GM23338 (cell line): Measurements from ENCODE around the gene CMIP. TPM values are rescaled to one million over a fixed set of nuclear protein-coding genes. Genes with fewer than 3 reads are reported as not detected.

ENCODE experiments used
- ATAC-seq: fragments of 200-7000 bp; cut with Tn5 transposase; 3 replicates; pipeline ENCODE4 v1.9.1; 2020
- DNase-seq: peaks from one replicate; pipeline ENCODE4 v3.0.0-alpha.2; 2015; ENCODE audit warnings: low spot score
- H2AFZ ChIP-seq: fragments of 200-600 bp; sonication (generic); 2 replicates; pipeline ENCODE4 v1.8.0; 2016; ENCODE audit warnings: antibody characterized with exemption, mild to moderate bottlenecking, moderate library complexity
- H3F3A ChIP-seq: fragments of 200-600 bp; sonication (generic); replicated peaks from 2 replicates; pipeline ENCODE4 v1.8.0; 2017; ENCODE audit warnings: antibody characterized with exemption, mixed run types, low read depth
- H3K27ac ChIP-seq: fragments of 200-600 bp; sonication (generic); 2 replicates; pipeline ENCODE4 v1.6.1; 2016; ENCODE audit warnings: low read depth
- H3K27me3 ChIP-seq: fragments of 200-600 bp; sonication (generic); 2 replicates; pipeline ENCODE4 v1.8.0; 2016; ENCODE audit warnings: mild to moderate bottlenecking, mixed run types, moderate library complexity; ENCODE audit not compliant: insufficient read depth
- H3K36me3 ChIP-seq: fragments of 200-600 bp; sonication (generic); 2 replicates; pipeline ENCODE4 v1.8.0; 2016; ENCODE audit warnings: mild to moderate bottlenecking; ENCODE audit not compliant: insufficient read depth
- H3K4me1 ChIP-seq: fragments of 200-600 bp; sonication (generic); 2 replicates; pipeline ENCODE4 v1.8.0; 2016; ENCODE audit warnings: mild to moderate bottlenecking, moderate library complexity; ENCODE audit not compliant: insufficient read depth
- H3K4me2 ChIP-seq: fragments of 200-600 bp; sonication (generic); 2 replicates; pipeline ENCODE4 v1.7.1; 2017; ENCODE audit warnings: mixed run types
- H3K4me3 ChIP-seq: fragments of 200-600 bp; sonication (generic); 2 replicates; pipeline ENCODE4 v1.6.1; 2016; ENCODE audit warnings: mixed run types
- H3K79me2 ChIP-seq: fragments of 200-600 bp; sonication (generic); replicated peaks from 2 replicates; pipeline ENCODE4 v1.8.0; 2017; ENCODE audit warnings: mild to moderate bottlenecking; ENCODE audit not compliant: insufficient read depth
- H3K9me2 ChIP-seq: fragments of 200-600 bp; sonication (generic); 2 replicates; pipeline ENCODE4 v1.8.0; 2017; ENCODE audit not compliant: insufficient read depth
- H4K20me1 ChIP-seq: fragments of 200-600 bp; sonication (generic); replicated peaks from 2 replicates; pipeline ENCODE4 v1.8.0; 2017; ENCODE audit warnings: mild to moderate bottlenecking; ENCODE audit not compliant: insufficient read depth
- H3K27ac Mint-ChIP-seq: 2 replicates; pipeline ENCODE4 v1.8.0; 2020; ENCODE audit warnings: inconsistent platforms, mild to moderate bottlenecking, moderate library complexity, mixed read lengths
- H3K27me3 Mint-ChIP-seq: 3 replicates; pipeline ENCODE4 v1.8.0; 2022; ENCODE audit warnings: low read depth, mild to moderate bottlenecking, moderate library complexity, mixed read lengths, inconsistent platforms; ENCODE audit not compliant: insufficient read depth, poor library complexity
- H3K36me3 Mint-ChIP-seq: 3 replicates; pipeline ENCODE4 v1.8.0; 2021; ENCODE audit warnings: low read depth, mild to moderate bottlenecking, inconsistent platforms, moderate library complexity, mixed read lengths
- H3K4me1 Mint-ChIP-seq: 3 replicates; pipeline ENCODE4 v1.8.0; 2020; ENCODE audit warnings: mild to moderate bottlenecking, inconsistent platforms, mixed read lengths
- H3K4me3 Mint-ChIP-seq: 3 replicates; pipeline ENCODE4 v1.8.0; 2021; ENCODE audit warnings: moderate library complexity, mild to moderate bottlenecking, inconsistent platforms, mixed read lengths
- H3K9me3 Mint-ChIP-seq: 3 replicates; pipeline ENCODE4 v1.8.0; 2020; ENCODE audit warnings: moderate library complexity, mild to moderate bottlenecking, inconsistent platforms, mixed read lengths
- CREB1 ChIP-seq: fragments of 250-450 bp; sonication (Bioruptor Pico); IDR thresholded peaks from 2 replicates; pipeline ENCODE4 v1.5.0; 2020; ENCODE audit warnings: low read depth, mild to moderate bottlenecking, moderate library complexity
- ETS1 ChIP-seq: IDR thresholded peaks from 2 replicates; pipeline ENCODE4 v1.6.1; 2016; ENCODE audit warnings: antibody characterized with exemption
- EZH2 ChIP-seq: fragments of 200-600 bp; sonication (generic); IDR thresholded peaks from one replicate; pipeline ENCODE4 v1.8.0; 2017; ENCODE audit warnings: antibody characterized with exemption, mild to moderate bottlenecking, low read depth; ENCODE audit not compliant: unreplicated experiment
- EZH2phosphoT487 ChIP-seq: fragments of 200-600 bp; sonication (generic); IDR thresholded peaks from one replicate; pipeline ENCODE4 v1.8.1; 2018; ENCODE audit warnings: antibody characterized with exemption; ENCODE audit not compliant: unreplicated experiment
- JUNB ChIP-seq: IDR thresholded peaks from one replicate; pipeline ENCODE4 v1.6.1; 2016; ENCODE audit warnings: antibody characterized with exemption; ENCODE audit not compliant: unreplicated experiment
- NANOG ChIP-seq: IDR thresholded peaks from 2 replicates; pipeline ENCODE4 v1.6.1; 2016; ENCODE audit warnings: antibody characterized with exemption, borderline replicate concordance
- POLR2AphosphoS5 ChIP-seq: IDR thresholded peaks from 2 replicates; pipeline ENCODE4 v1.6.1; 2016; ENCODE audit warnings: antibody characterized with exemption, low read depth
- STAT1 ChIP-seq: IDR thresholded peaks from one replicate; pipeline ENCODE4 v1.6.1; 2016; ENCODE audit warnings: antibody characterized with exemption; ENCODE audit not compliant: unreplicated experiment
- ZNF462 ChIP-seq: fragments of 250-450 bp; sonication (Bioruptor Pico); IDR thresholded peaks from 2 replicates; pipeline ENCODE4 v1.5.0; 2020; ENCODE audit warnings: mild to moderate bottlenecking, moderate library complexity
- polyA plus RNA-seq: library from polyadenylated mRNA; unstranded; fragments of >200 nt; fragmentation: Nextera tagmentation; extraction: Ambion mirVana; gene quantifications from 2 replicates; pipeline ENCODE4 v1.2.1, GENCODE V29; 2016
- total RNA-seq: library from RNA; depleted of rRNA; stranded (reverse); fragments of >200 nt; shearing (Covaris generic); gene quantifications from 2 replicates; pipeline ENCODE4 v1.2.3, GENCODE V29; 2014

The CMIP gene
- total and polyA plus RNA-seq, 2 experiments from 2014 or later = 9.5 to 62.3 TPM

- Mint-ChIP-seq H3K4me3 (no peak overlapping the region), H3K9me3 (no peaks in the 10 kb centered on the region), H3K27me3 (peaks cover 7% of the 10 kb centered on the region), H3K27ac (no peak overlapping the region; the same call in 1 of the 2 replicates), H3K36me3 (peaks cover 14% of the 10 kb centered on the region), H3K4me1 (peaks cover 28% of the 10 kb centered on the region)
- Histone ChIP-seq H3K36me3 (no peaks in the 10 kb centered on the region), H3K27me3 (no peaks in the 10 kb centered on the region), H3F3A (no peaks in the 10 kb centered on the region), H4K20me1 (peaks cover 66% of the 10 kb centered on the region), H3K4me3 (no peak overlapping the region), H2AFZ (no peak overlapping the region), H3K9me2 (no peaks in the 10 kb centered on the region), H3K79me2 (peaks cover 100% of the 10 kb centered on the region), H3K27ac (no peak overlapping the region), H3K4me2 (no peak overlapping the region), H3K4me1 (peaks cover 14% of the 10 kb centered on the region; the same call in 1 of the 2 replicates)
- no peak for DNase-seq
- TF ChIP-seq EZH2 (no peak), CREB1 (CRISPR knock-in tag) (no peak), EZH2phosphoT487 (no peak), POLR2AphosphoS5 (no peak), NANOG (no peak), ETS1 (no peak), STAT1 (no peak), ZNF462 (no peak), JUNB (no peak)
- no peak for ATAC-seq
Observed at GRCh38 chr16:81461766-81462165, 17.2 kb downstream of the CMIP start.
